Germinal center (tissue), 1 donor: Measurements from ENCODE around the gene CCDC63.

ENCODE experiments used
- DNase-seq: peaks from one replicate; pipeline ENCODE4 v3.0.0; 2012; ENCODE audit warnings: mixed read lengths, low spot score

The CCDC63 gene

GRCh38 chr12:110885152-110885840, 38.5 kb downstream of the CCDC63 start:
- no peak for DNase-seq

GRCh38 chr12:110888256-110888991, 41.6 kb downstream of the CCDC63 start:
- DNase-seq: no peak

GRCh38 chr12:110889361-110889760, 42.6 kb downstream of the CCDC63 start:
- no peak for DNase-seq

GRCh38 chr12:110893956-110894355, 47.2 kb downstream of the CCDC63 start:
- no peak for DNase-seq

- DNase-seq: no peak
Measured at GRCh38 chr12:110896559-110896958, 49.8 kb downstream of the CCDC63 start.

- no peak for DNase-seq
Measured at GRCh38 chr12:110901401-110901800, 54.6 kb downstream of the CCDC63 start.

- DNase-seq: no peak
Measured at GRCh38 chr12:110903511-110903910, 56.7 kb downstream of the CCDC63 start.

- DNase-seq: peak; percentile 22
Measured at GRCh38 chr12:110906083-110906482, 59.3 kb downstream of the CCDC63 start.

GRCh38 chr12:110906516-110906915, 59.7 kb downstream of the CCDC63 start:
- DNase-seq: no peak

GRCh38 chr12:110906985-110907384, 60.2 kb downstream of the CCDC63 start:
- no peak for DNase-seq

GRCh38 chr12:110907583-110907982, 60.8 kb downstream of the CCDC63 start:
- no peak for DNase-seq

- DNase-seq: no peak
Measured at GRCh38 chr12:110908377-110909152, 61.8 kb downstream of the CCDC63 start.

GRCh38 chr12:110912263-110912662, 65.5 kb downstream of the CCDC63 start:
- DNase-seq: no peak

GRCh38 chr12:110913119-110914056, 66.6 kb downstream of the CCDC63 start:
- DNase-seq: peak; percentile 71

GRCh38 chr12:110916295-110916875, 69.6 kb downstream of the CCDC63 start:
- DNase-seq: no peak

- DNase-seq: no peak
Measured at GRCh38 chr12:110917467-110917866, 70.7 kb downstream of the CCDC63 start.

GRCh38 chr12:110917961-110918360, 71.2 kb downstream of the CCDC63 start:
- no peak for DNase-seq

GRCh38 chr12:110919720-110920119, 72.9 kb downstream of the CCDC63 start:
- DNase-seq: no peak

- no peak for DNase-seq
Measured at GRCh38 chr12:110920324-110920910, 73.6 kb downstream of the CCDC63 start, which contains the start of gene MYL2. TSS of gene MYL2 (minus strand) at chr12:110920579. CDS start at chr12:110920529, 50 bp downstream.

- no peak for DNase-seq
Measured at GRCh38 chr12:110921262-110921661, 74.5 kb downstream of the CCDC63 start.

- no peak for DNase-seq
Measured at GRCh38 chr12:110922652-110923051, 75.9 kb downstream of the CCDC63 start.
